Gastrocnemius medialis (tissue), 4 donors: ENCODE measurements around the gene PLD1. TPM values are rescaled to one million over a fixed set of nuclear protein-coding genes. Genes with fewer than 3 reads are reported as not detected.

ENCODE experiments used
- ATAC-seq, 2 donors: fragments of 150-250 bp; one replicate each; pipeline ENCODE4 v1.9.1; 2016
- DNase-seq, 2 donors: peaks; one replicate each; pipeline ENCODE4 v3.0.0-alpha.2; 2019
- H3K27ac ChIP-seq, 4 donors: fragments of 200-600 bp; sonication (generic); 1 replicate in 1 of 4; 2 replicates in 3 of 4; pipeline ENCODE4 v1.5.1; 2016 to 2018; ENCODE audit warnings: mild to moderate bottlenecking in 2 of 4, moderate library complexity in 1 of 4
- H3K27me3 ChIP-seq, 3 donors: fragments of 200-600 bp; sonication (generic) in 2 of 3; 1 replicate in 1 of 3; 2 replicates in 2 of 3; pipeline versions ENCODE4 v1.5.1 to v1.6.0; 2016 to 2019; ENCODE audit warnings: mild to moderate bottlenecking in 1 of 3, moderate library complexity in 1 of 3
- H3K36me3 ChIP-seq, 2 donors: fragments of 200-600 bp; sonication (generic) in 1 of 2; one replicate each; pipeline ENCODE4 v1.5.1; 2017 to 2018
- H3K4me1 ChIP-seq, 2 donors: fragments of 200-600 bp; sonication (generic) in 1 of 2; one replicate each; pipeline ENCODE4 v1.5.1; 2016 to 2017; ENCODE audit warnings: mild to moderate bottlenecking in 2 of 2
- H3K4me3 ChIP-seq, 4 donors: fragments of 200-600 bp; sonication (generic) in 3 of 4; 1 replicate in 1 of 4; 2 replicates in 3 of 4; pipeline ENCODE4 v1.5.1; 2016 to 2019; ENCODE audit warnings: mild to moderate bottlenecking in 2 of 4
- H3K9me3 ChIP-seq, 3 donors: fragments of 200-600 bp; sonication (generic) in 2 of 3; 1 replicate in 1 of 3; 2 replicates in 2 of 3; pipeline ENCODE4 v1.5.1; 2016 to 2019
- POLR2A ChIP-seq, 2 donors: fragments of 450-650 bp; IDR thresholded peaks; one replicate each; pipeline ENCODE4 v1.6.1; 2017; ENCODE audit warnings: antibody characterized with exemption in 2 of 2, mild to moderate bottlenecking in 2 of 2, moderate library complexity in 2 of 2
- in situ Hi-C, 4 donors: fragments of 200-750 bp; cut with MboI; loops; one replicate each; pipeline versions ENCODE4 v1.15.0 to v1.8.0; 2017; ENCODE audit warnings: low sequenced_read_pairs in 4 of 4
- intact Hi-C: fragments of 100-400 bp; cut with DNase I; formaldehyde crosslinking; loops from one replicate; pipeline ENCODE4 v1.15.1; 2023; ENCODE audit warnings: low total_unique reads
- total RNA-seq, 4 donors: library from RNA; depleted of rRNA; stranded (reverse); fragments of >200 nt; gene quantifications; one replicate each; pipeline versions ENCODE4 v1.1.0 to v1.2.3, GENCODE V29; 2016
- TF ChIP-seq, protein P1 (sequence below), 5 experiments: fragments of 450-650 bp in 3 of 5; fragments of 200-600 bp in 2 of 5; sonication (generic) in 2 of 5; IDR thresholded peaks in 4 of 5; conservative IDR thresholded peaks in 1 of 5; 1 replicate in 4 of 5; 2 replicates in 1 of 5; pipeline ENCODE4 v1.5.1; 2016 to 2019; ENCODE audit warnings: antibody characterized with exemption in 5 of 5, mild to moderate bottlenecking in 3 of 5, moderate library complexity in 3 of 5

Gene PLD1
- total RNA-seq, 4 donors from 2014 or later, result 1.9 to 5.6 (median 4.6) TPM

DNA sequence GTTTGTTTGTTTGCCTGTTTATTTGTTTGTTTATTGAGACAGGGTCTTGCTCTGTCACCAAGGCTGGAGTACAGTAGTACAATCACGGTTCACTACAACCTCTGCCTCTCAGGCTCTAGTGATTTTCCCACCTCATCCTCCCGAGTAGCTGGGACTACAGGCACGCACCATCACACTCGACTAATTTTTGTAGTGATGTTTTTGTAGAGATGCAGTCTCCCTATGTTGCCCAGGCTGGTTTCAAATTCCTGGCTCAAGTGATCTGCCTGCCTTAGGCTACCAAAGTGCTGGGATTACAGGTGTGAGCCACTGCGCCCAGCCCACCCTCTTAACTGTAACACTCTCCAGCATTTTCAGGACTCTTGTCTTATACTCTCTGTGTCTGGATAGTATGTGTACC lies 26.7 kb downstream of the PLD1 start:
- Histone ChIP-seq H3K27ac (no peak overlapping the region), H3K4me1 (no peaks in the 10 kb centered on the region), H3K27me3 (no peaks in the 10 kb centered on the region), H3K36me3 (no peaks in the 10 kb centered on the region), H3K9me3 (no peaks in the 10 kb centered on the region), H3K4me3 (no peak overlapping the region)
- TF ChIP-seq, protein P1, sequence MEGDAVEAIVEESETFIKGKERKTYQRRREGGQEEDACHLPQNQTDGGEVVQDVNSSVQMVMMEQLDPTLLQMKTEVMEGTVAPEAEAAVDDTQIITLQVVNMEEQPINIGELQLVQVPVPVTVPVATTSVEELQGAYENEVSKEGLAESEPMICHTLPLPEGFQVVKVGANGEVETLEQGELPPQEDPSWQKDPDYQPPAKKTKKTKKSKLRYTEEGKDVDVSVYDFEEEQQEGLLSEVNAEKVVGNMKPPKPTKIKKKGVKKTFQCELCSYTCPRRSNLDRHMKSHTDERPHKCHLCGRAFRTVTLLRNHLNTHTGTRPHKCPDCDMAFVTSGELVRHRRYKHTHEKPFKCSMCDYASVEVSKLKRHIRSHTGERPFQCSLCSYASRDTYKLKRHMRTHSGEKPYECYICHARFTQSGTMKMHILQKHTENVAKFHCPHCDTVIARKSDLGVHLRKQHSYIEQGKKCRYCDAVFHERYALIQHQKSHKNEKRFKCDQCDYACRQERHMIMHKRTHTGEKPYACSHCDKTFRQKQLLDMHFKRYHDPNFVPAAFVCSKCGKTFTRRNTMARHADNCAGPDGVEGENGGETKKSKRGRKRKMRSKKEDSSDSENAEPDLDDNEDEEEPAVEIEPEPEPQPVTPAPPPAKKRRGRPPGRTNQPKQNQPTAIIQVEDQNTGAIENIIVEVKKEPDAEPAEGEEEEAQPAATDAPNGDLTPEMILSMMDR (IDR thresholded peaks at IDR 0.05 in 4 of 5, conservative IDR thresholded peaks at IDR 0.05 in 1 of 5), result no peak
- no peak for TF ChIP-seq POLR2A (IDR thresholded peaks at IDR 0.05)
- in situ Hi-C loops (no loop called here), intact Hi-C loops (no loop called here)
- ATAC-seq, result no peak
- DNase-seq, result no peak

DNA sequence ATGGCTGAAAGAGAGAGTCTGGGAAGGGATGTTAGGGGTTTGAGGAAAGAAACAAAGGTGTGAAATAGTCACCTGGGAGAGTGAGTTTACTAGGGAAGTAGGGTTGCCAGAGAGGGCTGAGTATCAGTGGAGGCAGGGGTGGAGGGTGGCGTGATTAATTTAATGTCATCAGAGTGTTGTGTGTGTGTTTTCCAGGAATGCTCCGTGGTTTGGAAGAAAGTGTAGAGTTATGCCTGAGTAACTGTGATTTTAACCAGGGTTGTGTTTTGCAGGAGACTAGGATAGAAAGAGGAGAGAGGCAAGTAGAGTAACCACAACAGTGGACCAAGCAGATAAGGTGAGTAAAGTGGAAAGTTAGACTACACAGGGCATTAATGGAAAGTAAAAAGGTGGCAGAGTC lies 27.2 kb downstream of the PLD1 start:
- Histone ChIP-seq H3K9me3 (no peaks in the 10 kb centered on the region), H3K4me1 (no peaks in the 10 kb centered on the region), H3K36me3 (no peaks in the 10 kb centered on the region), H3K27ac (no peak overlapping the region), H3K4me3 (no peak overlapping the region), H3K27me3 (no peaks in the 10 kb centered on the region)
- no peak for TF ChIP-seq POLR2A (IDR thresholded peaks at IDR 0.05)
- TF ChIP-seq, protein P1 (IDR thresholded peaks at IDR 0.05 in 4 of 5, conservative IDR thresholded peaks at IDR 0.05 in 1 of 5), result no peak
- ATAC-seq, result no peak
- intact Hi-C loops, result no loop called here
- in situ Hi-C loops, result no loop called here
- no peak for DNase-seq

DNA sequence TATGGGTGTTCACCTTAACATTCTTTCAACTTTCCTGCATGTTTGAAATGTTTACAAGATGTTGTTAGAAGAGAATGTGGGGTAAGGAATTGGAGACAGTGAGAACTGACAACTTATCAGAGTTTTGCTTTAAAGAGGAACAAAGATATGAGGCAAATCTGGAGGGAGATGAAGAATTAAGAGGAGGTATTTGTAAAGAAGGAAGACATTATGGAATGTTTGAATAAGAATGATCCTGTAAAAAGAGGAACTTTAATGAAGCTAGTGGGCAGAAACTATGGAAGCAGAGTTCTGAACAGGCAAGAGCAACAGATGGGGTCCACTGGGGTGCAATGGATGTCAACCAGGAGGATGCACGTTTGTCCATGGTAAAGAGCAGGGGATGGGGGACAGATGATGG lies 27.7 kb downstream of the PLD1 start:
- no peaks in the 10 kb centered on the region for H3K9me3 ChIP-seq
- H3K4me1 ChIP-seq, result no peaks in the 10 kb centered on the region
- no peak overlapping the region for H3K27ac ChIP-seq
- H3K4me3 ChIP-seq, result no peak overlapping the region
- no peaks in the 10 kb centered on the region for H3K27me3 ChIP-seq
- TF ChIP-seq, protein P1 (IDR thresholded peaks at IDR 0.05 in 4 of 5, conservative IDR thresholded peaks at IDR 0.05 in 1 of 5), result no peak
- TF ChIP-seq POLR2A (IDR thresholded peaks at IDR 0.05), result no peak
- no peak for DNase-seq
- ATAC-seq, result no peak
- in situ Hi-C loops (no loop called here), intact Hi-C loops (no loop called here)
- H3K36me3 ChIP-seq, result no peaks in the 10 kb centered on the region

DNA sequence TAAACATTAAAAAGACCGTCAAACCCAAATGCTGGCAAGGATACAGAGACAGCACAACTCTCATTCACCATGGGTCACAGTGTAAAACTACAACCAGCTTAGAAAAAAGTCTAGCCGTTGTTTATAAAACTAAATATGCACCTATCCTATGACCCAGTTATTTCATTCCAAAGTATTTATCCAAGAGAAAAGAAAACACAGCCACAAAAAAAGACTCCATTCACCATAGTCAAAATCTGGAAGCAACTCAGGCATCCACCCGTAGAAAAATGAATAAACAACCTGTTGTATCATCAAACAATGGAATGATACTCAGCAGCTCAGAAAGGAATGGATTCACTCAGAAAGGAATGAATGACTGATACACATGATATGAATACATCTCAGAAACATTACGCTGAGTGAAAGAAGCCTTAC lies 28.6 kb downstream of the PLD1 start:
- DNase-seq (no peak), ATAC-seq (no peak)
- no peaks in the 10 kb centered on the region for H3K27me3 ChIP-seq
- H3K9me3 ChIP-seq, result no peaks in the 10 kb centered on the region
- H3K4me3 ChIP-seq, result no peak overlapping the region
- H3K4me1 ChIP-seq, result no peaks in the 10 kb centered on the region
- no peak overlapping the region for H3K27ac ChIP-seq
- no peak for TF ChIP-seq POLR2A (IDR thresholded peaks at IDR 0.05)
- TF ChIP-seq, protein P1 (IDR thresholded peaks at IDR 0.05 in 4 of 5, conservative IDR thresholded peaks at IDR 0.05 in 1 of 5), result no peak
- no peaks in the 10 kb centered on the region for H3K36me3 ChIP-seq
- intact Hi-C loops, result no loop called here
- in situ Hi-C loops, result no loop called here

DNA sequence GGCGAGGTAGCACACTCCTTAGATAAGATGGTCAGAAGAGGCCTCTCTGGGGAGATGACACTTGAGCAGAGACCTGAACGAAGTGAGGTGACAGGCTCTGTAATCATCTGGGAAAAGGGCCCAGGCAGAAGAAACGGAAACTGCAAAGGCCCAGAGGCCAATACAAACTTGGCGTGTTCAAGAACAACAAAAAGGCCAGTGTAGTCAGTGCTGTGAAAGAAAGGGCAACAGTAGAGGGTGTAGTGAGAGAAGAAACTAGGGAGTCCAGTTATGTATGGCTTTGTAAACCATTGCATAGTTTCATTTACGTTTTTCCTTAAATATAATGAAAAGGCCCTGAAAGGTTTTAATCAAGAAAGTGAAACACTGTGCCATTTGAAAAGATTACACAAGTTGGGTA lies 31.8 kb downstream of the PLD1 start:
- Histone ChIP-seq H3K27ac (no peak overlapping the region), H3K4me3 (no peak overlapping the region), H3K9me3 (no peaks in the 10 kb centered on the region), H3K4me1 (no peaks in the 10 kb centered on the region), H3K27me3 (no peaks in the 10 kb centered on the region), H3K36me3 (no peaks in the 10 kb centered on the region)
- TF ChIP-seq, protein P1 (IDR thresholded peaks at IDR 0.05 in 4 of 5, conservative IDR thresholded peaks at IDR 0.05 in 1 of 5), result no peak
- no peak for TF ChIP-seq POLR2A (IDR thresholded peaks at IDR 0.05)
- intact Hi-C loops, result no loop called here
- DNase-seq (no peak), ATAC-seq (no peak)
- in situ Hi-C loops, result no loop called here
